Fibroblast of lung (primary cell): ENCODE measurements around the gene CUL1.

Source experiments
- EZH2 ChIP-seq: IDR thresholded peaks from 2 replicates; pipeline ENCODE4 v1.5.1; 2012; ENCODE audit warnings: low read length, control low read depth, mild to moderate bottlenecking; ENCODE audit errors: missing control alignments
- TF ChIP-seq, protein P1 (sequence below), 2 donors: IDR thresholded peaks in 1 of 2; conservative IDR thresholded peaks in 1 of 2; 1 replicate in 1 of 2; 2 replicates in 1 of 2; pipeline ENCODE4 v1.5.1; 2011 to 2012; ENCODE audit warnings: low read length in 2 of 2, control low read depth in 1 of 2, inconsistent platforms in 1 of 2, low read depth in 1 of 2, mild to moderate bottlenecking in 1 of 2

DNA sequence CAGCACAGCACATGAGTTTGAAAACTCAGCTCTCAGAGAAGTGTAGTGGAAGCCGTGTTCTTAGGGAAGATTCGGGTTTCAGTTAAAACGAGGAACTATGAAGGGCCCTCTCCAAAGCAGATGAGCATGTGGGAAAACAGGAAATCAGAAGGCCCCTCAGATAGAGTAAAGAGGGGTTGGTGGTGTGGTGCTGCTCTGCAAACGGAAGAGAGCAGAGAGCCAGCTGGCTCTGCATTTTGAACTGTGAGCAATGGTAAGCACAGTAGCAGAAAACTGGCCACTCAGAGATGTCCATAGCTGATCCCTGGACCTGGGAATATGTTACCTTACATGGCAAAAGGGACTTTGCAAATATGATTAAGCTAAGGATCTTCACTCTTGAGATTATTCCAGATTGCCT lies 27.9 kb upstream of the CUL1 start:
- TF ChIP-seq, protein P1, sequence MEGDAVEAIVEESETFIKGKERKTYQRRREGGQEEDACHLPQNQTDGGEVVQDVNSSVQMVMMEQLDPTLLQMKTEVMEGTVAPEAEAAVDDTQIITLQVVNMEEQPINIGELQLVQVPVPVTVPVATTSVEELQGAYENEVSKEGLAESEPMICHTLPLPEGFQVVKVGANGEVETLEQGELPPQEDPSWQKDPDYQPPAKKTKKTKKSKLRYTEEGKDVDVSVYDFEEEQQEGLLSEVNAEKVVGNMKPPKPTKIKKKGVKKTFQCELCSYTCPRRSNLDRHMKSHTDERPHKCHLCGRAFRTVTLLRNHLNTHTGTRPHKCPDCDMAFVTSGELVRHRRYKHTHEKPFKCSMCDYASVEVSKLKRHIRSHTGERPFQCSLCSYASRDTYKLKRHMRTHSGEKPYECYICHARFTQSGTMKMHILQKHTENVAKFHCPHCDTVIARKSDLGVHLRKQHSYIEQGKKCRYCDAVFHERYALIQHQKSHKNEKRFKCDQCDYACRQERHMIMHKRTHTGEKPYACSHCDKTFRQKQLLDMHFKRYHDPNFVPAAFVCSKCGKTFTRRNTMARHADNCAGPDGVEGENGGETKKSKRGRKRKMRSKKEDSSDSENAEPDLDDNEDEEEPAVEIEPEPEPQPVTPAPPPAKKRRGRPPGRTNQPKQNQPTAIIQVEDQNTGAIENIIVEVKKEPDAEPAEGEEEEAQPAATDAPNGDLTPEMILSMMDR (conservative IDR thresholded peaks at IDR 0.05 in 1 of 2, IDR thresholded peaks at IDR 0.05 in 1 of 2; ENCODE audit: low read depth in 1 of 2, low read length in 2 of 2), result no peak
- no peak for TF ChIP-seq EZH2
